Panc1 (cell line): ENCODE results near the gene SMTNL2. TPM values are rescaled to one million over a fixed set of nuclear protein-coding genes. Genes with fewer than 3 reads are reported as not detected.

Experiments
- ATAC-seq: fragments of 200-7000 bp; cut with Tn5 transposase; 2 replicates; pipeline ENCODE4 v1.9.1; 2020; ENCODE audit warnings: mild to moderate bottlenecking, moderate library complexity
- BruUV-seq: library from RNA; stranded (reverse); fragments of 400-500 nt; replicated peaks from 2 replicates; lab custom pipeline; 2021; lab: Mats Ljungman, UMichigan
- CTCF ChIA-PET: fragments of 300-600 bp; sonication (Branson Sonifier 250); formaldehyde crosslinking; loops from one replicate; lab custom pipeline; 2022; ENCODE audit warnings: antibody characterized with exemption; lab: Charles Lee
- POLR2A ChIA-PET: fragments of 300-600 bp; sonication (Branson Sonifier 250); formaldehyde crosslinking; loops from one replicate; lab custom pipeline; 2022; ENCODE audit warnings: antibody characterized with exemption; lab: Charles Lee
- DNase-seq: peaks from one replicate; pipeline ENCODE4 v3.0.0-alpha.2; 2010; ENCODE audit warnings: low read depth, low spot score
- H3K27ac ChIP-seq: 2 replicates; pipeline ENCODE4 v1.5.1; 2011; ENCODE audit warnings: mild to moderate bottlenecking, low read length, inconsistent platforms
- H3K27me3 ChIP-seq: fragments of 200-500 bp; sonication (Bioruptor generic); 2 replicates; pipeline ENCODE4 v1.6.0; 2014; ENCODE audit warnings: low read length, inconsistent platforms; ENCODE audit not compliant: control insufficient read depth, insufficient read depth
- H3K36me3 ChIP-seq: fragments of 200-500 bp; sonication (Bioruptor generic); 2 replicates; pipeline ENCODE4 v1.5.1; 2014; ENCODE audit warnings: inconsistent platforms, mild to moderate bottlenecking, low read length, moderate library complexity; ENCODE audit not compliant: control insufficient read depth, insufficient read depth
- H3K4me1 ChIP-seq: 2 replicates; pipeline ENCODE4 v1.5.1; 2011; ENCODE audit warnings: inconsistent platforms, mild to moderate bottlenecking, low read length, moderate library complexity; ENCODE audit not compliant: control insufficient read depth, insufficient read depth
- H3K4me3 ChIP-seq, 2 experiments: 2 replicates each; pipeline ENCODE4 v1.5.1; 2011 to 2012; ENCODE audit warnings: low read depth in 2 of 2, low read length in 2 of 2, mild to moderate bottlenecking in 2 of 2, inconsistent platforms in 1 of 2, moderate library complexity in 1 of 2
- H3K9me3 ChIP-seq: fragments of 200-500 bp; sonication (Bioruptor generic); 2 replicates; pipeline ENCODE4 v1.5.1; 2014; ENCODE audit warnings: low read depth, mild to moderate bottlenecking, inconsistent platforms, low read length, moderate library complexity; ENCODE audit not compliant: control insufficient read depth, insufficient read depth
- CTCF ChIP-seq: fragments of 450-650 bp; IDR thresholded peaks from 2 replicates; pipeline ENCODE4 v1.5.1; 2017; ENCODE audit warnings: mild to moderate bottlenecking
- POLR2AphosphoS5 ChIP-seq: IDR thresholded peaks from 2 replicates; pipeline ENCODE4 v1.6.1; 2012; ENCODE audit warnings: mild to moderate bottlenecking, low read depth, low read length, moderate library complexity
- REST ChIP-seq, 2 experiments: IDR thresholded peaks; 2 replicates each; pipeline ENCODE4 v1.6.1; 2011 to 2012; ENCODE audit warnings: low read depth in 2 of 2, control low read depth in 1 of 2, low read length in 1 of 2, mild to moderate bottlenecking in 1 of 2, moderate library complexity in 1 of 2; ENCODE audit not compliant: insufficient read depth in 1 of 2
- SIN3A ChIP-seq: IDR thresholded peaks from 2 replicates; pipeline ENCODE4 v1.6.1; 2012; ENCODE audit warnings: low read depth, mild to moderate bottlenecking, low read length, moderate library complexity, borderline replicate concordance; ENCODE audit not compliant: insufficient read depth
- TCF7L2 ChIP-seq: IDR thresholded peaks from 2 replicates; pipeline ENCODE4 v1.6.1; 2011; ENCODE audit warnings: mild to moderate bottlenecking, low read depth, low read length, inconsistent platforms
- in situ Hi-C: cut with HindIII; loops from 2 replicates; pipeline ENCODE4 v1.10.0; 2016; ENCODE audit warnings: low sequenced_read_pairs, low pct_unique_long_range_greater_than_20kb
- intact Hi-C: fragments of 100-400 bp; cut with micrococcal nuclease; formaldehyde crosslinking; loops from one replicate; pipeline ENCODE4 v1.10.0; 2022; ENCODE audit not compliant: unreplicated experiment
- total RNA-seq: library from RNA; stranded (reverse); gene quantifications from one replicate; pipeline ENCODE4 v1.2.1, GENCODE V29; 2021; ENCODE audit not compliant: unreplicated experiment

Gene SMTNL2
- total RNA-seq, 1 experiment from 2014 or later, result not detected

GRCh38 chr17:4590981-4591453, 6.7 kb downstream of the SMTNL2 start:
- Histone ChIP-seq H3K27me3 (no peaks in the 10 kb centered on the region), H3K27ac (no peak overlapping the region), H3K9me3 (no peaks in the 10 kb centered on the region), H3K4me3 (no peak overlapping the region), H3K36me3 (no peaks in the 10 kb centered on the region), H3K4me1 (no peaks in the 10 kb centered on the region)
- in situ Hi-C loops, result no loop called here
- ChIA-PET CTCF (no interaction called here), POLR2A (no interaction called here)
- intact Hi-C loops, result no loop called here
- no peak for TF ChIP-seq TCF7L2
- no peak for TF ChIP-seq CTCF
- no peak for TF ChIP-seq REST (IDR thresholded peaks at IDR 0.05; ENCODE audit: insufficient read depth in 1 of 2, low read depth in 2 of 2, low read length in 1 of 2)
- no peak for TF ChIP-seq SIN3A
- DNase-seq (no peak), ATAC-seq (no peak)
- no TSS peak for BruUV-seq

- no peak for TF ChIP-seq SIN3A
- no peak for TF ChIP-seq TCF7L2
- TF ChIP-seq CTCF, result no peak
- TF ChIP-seq REST (IDR thresholded peaks at IDR 0.05; ENCODE audit: insufficient read depth in 1 of 2, low read depth in 2 of 2, low read length in 1 of 2), result no peak
- TF ChIP-seq POLR2AphosphoS5, result no peak
- no peaks in the 10 kb centered on the region for H3K36me3 ChIP-seq
- CTCF ChIA-PET, result no interaction called here
- no peak for DNase-seq
- no peak overlapping the region for H3K4me3 ChIP-seq
- no TSS peak for BruUV-seq
- POLR2A ChIA-PET, result no interaction called here
- no peaks in the 10 kb centered on the region for H3K9me3 ChIP-seq
- H3K27me3 ChIP-seq, result no peaks in the 10 kb centered on the region
- H3K27ac ChIP-seq, result no peak overlapping the region
- intact Hi-C loops (no loop called here), in situ Hi-C loops (no loop called here)
- no peak for ATAC-seq
- H3K4me1 ChIP-seq, result no peaks in the 10 kb centered on the region
These were observed 7.2 kb downstream of the SMTNL2 start for GRCh38 chr17:4591529-4591928.
